OCI-M2 (cell line): ENCODE results near the gene FADS1.
A peak's percentile ranks its signal among the peaks of the same experiment; 100 is the strongest.

ENCODE experiments used
- DNase-seq: peaks from one replicate; lab custom pipeline; 2025; ENCODE audit not compliant: unreplicated experiment; lab: John Stamatoyannopoulos, UW

FADS1 gene

DNA sequence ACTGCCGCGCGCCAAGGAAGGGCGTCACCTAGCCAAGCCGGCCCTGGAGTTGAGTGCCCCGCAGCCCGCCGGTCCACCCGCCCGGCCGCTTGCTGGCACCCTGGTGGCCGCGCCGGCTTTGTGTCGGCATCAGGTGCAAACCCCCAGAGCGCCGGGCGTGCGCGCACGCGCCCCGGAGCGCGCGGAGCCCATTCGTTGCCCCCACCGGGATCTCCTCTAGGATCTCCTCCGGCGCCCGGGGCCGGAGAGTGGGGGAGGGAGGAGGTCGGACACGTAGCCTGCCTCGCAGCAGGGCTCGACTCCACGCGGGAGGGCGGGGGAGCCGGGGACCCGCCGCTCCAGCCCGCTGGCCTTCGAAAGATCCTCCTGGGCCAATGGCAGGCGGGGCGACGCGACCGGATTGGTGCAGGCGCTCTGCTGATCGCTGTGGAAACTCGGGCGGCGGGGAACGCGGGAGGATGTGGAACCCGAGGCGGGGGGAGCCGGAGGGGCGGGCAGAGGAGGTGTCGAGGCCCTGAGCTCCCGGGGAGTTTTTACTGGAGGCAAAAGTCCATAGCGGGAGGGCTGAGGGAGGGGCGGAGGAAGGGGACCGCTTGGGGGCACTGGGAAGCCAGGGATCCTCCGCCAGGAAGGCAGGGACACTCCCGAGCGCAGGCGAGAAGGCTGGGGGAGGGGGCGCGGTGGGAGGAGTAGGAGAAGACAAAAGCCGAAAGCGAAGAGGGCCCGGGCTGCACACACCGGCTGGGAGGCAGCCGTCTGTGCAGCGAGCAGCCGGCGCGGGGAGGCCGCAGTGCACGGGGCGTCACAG is 11.0 kb upstream of the FADS1 start, which contains the start of gene FADS2:
FADS2 (plus strand) TSS at position 730 of the 808 bp plus-strand sequence. CDS start 91 bp downstream, outside the sequence.
- peak; percentile 46 for DNase-seq

DNA sequence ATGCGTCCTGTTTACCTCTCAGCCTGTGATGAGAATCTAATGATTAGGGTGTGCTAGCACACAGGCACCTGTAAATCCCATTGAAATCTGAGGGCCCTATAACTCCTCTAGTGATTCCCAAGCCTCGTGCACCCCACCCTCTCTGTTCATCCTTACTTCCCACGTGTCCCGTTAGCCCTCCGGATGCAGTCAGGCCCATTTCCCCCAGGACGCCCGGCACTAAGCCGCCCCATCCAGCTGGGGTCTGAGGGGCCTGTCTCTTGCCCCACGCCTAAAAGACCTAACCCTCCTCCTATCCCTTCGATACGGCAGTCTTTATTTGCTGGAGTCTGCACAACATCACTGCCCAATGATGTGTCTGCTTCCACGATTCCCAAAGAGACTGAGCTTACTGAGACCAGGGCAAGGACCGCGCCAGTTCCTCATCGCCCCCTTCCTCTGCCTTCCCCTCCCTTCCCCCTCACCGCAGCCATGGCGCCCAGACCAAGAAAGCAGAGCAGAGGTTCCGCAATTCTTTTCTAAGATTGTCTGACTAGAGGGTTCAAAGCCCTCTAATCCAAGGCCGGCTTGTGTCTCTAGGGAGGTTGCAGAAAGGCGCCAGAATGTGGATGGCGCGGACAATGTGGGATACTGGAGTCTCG is 10.2 kb upstream of the FADS1 start:
- no peak for DNase-seq

GRCh38 chr11:61820174-61820573 is 3.4 kb upstream of the FADS1 start:
- DNase-seq, result no peak

DNA sequence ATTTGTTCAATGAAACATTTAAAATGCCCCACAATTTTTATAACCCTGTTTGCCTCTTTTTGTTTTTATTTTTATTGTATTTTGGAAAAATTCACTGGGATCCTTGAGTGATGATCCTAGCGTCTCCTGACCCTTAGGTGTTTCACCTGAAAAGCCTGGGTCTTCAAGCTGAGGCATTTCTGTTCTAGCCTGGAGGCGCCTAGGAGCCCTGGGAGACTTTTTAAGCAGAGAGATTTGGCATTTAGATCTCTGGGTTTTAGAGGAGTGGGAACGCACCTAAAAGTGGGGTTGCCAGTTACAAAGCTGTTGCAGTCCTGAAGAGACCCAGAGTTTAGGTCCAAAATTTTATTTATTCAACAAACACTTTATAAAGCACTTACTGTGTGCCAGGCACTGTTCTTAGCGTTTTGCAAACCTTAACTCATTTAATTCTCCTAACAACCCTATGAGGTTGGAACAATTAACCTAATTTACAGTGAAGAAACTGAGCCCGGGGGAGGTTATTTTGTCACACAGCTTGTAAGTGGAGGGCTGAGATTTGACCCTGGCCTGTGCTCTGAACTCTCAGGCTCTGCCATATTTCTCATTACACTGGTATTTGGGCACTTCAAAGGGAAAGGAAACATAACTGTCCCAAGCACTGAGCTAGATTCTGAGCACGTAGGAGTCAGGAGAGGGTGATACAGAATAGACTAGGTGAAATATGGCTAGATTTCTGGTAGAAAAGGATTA is 834 bp upstream of the FADS1 start:
- no peak for DNase-seq

- no peak for DNase-seq
Measured at GRCh38 chr11:61815790-61816735, 740 bp downstream of the FADS1 start.

GRCh38 chr11:61814958-61815789 is 1.6 kb downstream of the FADS1 start:
- no peak for DNase-seq

DNA sequence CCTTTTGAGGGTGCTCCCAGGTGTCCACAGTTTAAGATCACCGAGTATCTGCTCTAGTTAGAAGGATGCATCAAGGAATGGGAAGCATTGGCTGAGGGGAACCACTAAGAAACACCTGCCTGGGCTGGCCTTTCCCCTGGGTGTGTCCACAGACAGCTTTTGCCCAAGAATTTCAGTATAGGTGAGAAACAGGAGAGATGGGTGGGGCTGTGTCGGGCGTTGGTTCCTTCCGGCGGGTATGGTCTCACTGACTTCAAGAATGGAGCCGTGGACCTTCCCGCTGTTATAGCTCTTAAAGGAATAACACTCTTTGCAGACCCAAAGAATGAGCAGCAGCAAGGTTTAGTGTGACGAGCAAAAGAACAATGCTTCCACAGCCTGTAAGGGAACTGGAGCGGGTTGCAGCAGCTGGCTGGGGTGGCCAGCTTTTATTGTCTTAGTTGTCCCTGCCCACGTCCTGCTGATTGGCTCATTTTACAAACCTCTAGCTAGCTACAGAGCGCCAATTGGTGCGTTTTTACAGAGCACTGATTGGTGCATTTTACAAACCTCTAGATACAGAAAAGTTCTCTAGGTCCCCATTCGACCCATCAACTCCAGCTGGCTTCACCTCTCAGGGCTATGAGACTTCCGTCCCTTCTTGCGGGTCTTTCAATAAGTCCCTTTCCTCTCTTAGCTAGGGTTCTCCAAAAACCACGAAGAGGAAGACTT is 2.4 kb downstream of the FADS1 start:
- no peak for DNase-seq

DNA sequence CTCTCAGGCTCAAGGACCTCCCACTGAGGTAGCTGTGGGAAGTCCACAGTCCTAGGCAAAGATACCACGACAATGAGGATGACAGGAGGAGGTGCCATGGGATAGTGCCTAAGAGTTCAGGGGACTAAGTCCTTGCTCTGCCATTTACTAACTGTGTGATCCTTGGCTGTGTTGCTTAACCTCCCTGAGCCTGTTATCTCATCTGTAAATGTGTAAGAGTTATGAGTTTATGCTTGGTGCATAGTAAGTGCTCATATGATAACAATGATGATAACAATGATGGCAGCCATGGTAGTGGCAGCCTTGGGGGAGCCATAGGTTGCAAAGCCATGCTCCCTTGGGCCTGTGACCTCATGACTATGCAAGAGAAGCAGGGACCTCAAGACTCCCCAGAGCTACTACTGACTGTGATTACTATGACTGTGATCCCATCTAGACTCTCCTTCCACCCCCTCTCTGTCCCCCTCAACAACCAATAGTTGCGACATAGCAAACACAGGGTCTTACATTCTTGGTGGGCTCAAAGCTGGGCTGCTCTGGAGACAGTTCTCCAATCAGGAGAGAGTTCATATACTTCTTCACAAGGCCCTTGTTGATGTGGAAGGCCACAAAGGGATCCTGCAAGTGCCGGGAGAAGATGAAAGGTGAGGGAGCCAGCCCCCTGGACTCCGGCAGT is 3.9 kb downstream of the FADS1 start:
- no peak for DNase-seq

GRCh38 chr11:61811831-61812230 is 5.0 kb downstream of the FADS1 start:
- no peak for DNase-seq

GRCh38 chr11:61810671-61811175 is 6.1 kb downstream of the FADS1 start:
- DNase-seq, result no peak

GRCh38 chr11:61806785-61807184 is 10.0 kb downstream of the FADS1 start:
- DNase-seq, result no peak

DNA sequence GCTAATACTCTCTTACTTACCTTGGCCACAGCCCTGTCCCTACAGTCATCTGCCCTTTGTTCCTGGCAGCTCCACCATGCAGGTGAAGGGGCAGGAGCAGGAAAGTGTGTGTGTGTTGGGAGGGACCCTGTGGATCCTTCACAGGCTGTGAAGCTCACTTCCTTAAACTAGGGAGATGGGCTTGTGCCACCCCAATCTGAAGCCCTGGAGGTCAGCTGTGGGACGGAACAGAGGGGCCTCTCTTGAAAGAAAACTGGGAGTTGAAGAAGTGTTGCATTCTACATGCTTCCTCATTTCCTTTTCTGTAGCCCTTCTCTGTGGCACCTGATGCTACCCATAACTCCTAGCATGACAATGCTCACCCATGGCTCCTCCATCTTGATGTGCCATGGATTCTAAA is 11.7 kb downstream of the FADS1 start:
- no peak for DNase-seq

DNA sequence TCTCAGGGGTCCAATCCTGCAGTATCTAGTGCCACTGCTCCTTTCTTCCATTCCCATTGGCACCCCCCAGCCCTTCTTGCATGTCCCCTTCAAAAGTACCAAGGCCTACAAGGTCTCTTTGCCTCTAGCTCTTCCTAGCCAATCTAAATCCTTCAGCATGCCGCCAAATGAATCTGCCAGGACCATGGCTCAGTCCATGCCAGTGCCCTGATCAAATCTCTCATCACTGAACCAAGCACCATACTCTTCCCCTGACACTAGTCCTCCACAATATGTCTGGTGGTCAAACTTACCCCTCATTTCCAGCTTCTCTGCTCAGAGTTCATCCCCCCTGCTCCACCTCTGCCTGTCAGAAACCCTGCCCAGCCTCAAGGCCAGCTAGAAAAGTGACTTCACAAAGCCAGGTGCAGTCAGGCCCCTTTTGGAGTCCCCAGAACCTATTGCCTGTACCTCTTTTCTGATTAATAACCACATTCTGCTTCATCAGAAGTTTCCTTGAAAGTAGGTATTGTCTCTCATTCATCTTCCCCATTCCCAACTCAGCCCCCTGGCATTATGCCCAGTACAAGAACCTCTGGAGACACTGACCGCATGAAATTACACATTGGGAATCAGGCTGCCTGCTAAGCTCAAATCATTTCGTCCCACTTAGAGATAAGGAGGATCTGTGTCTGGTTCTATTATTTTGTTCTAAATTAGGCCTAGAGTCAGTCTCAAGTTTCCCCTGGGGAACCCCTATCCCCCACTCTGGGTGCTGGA is 12.7 kb downstream of the FADS1 start:
- no peak for DNase-seq

DNA sequence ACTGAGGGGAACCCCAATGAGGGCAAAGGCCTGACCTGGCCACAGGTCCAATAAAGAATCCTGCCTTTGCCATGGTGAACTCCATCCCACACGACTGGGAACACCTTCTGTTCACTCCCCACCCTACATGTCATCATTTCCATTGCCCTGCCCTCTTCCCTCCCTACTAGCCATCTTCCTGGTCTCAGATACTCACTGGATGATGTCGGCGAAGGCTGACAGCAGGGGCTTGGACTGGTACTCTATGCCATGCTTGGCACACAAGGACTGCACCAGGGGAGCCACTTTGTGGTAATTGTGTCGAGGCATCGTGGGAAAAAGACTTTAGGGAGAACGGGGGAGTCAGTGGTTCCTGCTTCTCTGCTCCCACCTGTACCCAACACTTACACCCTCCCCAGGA is 14.2 kb downstream of the FADS1 start:
- no peak for DNase-seq

DNA sequence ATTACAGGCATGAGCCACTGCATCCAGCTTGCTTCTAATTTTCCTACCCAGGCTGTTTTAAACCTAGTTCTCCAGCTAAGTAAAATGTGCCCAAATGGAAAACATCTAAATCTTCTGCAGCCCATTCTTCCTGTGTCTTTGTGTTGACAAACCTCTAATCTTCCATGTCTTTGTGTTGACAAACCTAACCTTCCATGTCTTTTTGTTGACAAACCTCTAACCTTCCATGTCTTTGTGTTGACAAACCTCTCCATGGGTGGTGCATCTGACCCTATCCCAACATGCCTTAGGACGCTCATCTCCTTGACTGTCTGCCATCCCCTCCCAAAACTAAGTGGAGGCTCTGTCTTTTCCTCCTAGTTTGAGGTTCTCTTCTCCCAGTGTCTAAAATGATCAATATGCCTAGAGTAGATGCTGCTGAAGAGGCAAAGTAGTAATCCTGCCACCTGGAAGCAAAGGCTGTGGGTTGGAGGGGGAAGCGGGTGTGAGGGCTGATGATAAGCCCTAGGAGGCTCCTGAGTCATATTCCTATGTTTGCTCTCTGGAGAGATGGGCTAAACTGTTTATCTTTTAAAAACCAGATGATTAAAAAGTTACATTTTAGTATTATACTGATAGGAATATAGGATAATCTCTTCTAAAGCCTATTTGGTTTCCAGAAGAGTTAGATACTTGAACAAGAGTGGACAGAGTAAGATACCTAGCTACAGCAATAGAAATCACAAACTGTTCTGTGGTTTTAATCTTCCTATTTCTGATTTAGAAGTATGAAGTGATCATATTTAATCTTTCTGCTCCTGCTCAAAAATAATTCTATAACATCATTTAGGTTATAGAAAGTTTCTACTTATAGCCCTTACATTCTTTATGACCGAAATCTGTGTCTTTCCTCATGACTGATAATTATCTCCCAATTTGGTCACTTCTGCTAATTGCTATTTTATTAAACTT is 16.2 kb downstream of the FADS1 start:
- DNase-seq, result no peak

DNA sequence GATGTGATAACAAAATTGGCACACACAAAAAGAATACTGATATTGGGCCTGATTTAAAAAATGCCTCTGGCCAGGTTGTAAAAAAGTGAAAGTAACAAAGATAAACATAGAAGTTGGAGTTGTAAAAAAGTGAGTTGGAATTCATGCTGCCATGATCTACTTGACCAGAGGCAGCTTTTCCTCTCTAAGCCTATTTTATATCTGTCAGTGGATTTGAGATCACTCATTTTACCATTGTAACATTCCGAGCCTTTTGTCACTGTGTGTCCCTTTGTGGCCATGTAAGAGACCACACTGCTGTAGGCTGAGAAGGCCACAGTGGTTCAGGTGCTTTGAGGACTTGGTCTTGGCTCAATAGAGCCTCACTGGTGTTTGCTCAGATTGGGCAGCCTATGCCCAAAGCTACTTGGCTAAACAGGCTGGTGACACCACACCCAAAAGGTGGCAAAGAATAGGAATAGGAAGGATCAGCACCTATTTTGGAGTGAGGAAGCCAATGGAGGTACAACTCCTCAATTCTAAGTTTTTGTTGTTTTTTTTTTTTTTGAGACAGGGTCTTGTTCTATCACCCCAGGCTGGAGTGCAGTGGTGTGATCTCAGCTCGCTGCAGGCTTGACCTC is 17.0 kb downstream of the FADS1 start:
- DNase-seq, result no peak
